ENCODE results near the gene MFSD2B.
"Not testable (repeated sequence)": the region's sequence is repeated elsewhere in the genome, so short reads cannot be mapped to it uniquely, and the experiment has no call there.

Gene MFSD2B

DNA sequence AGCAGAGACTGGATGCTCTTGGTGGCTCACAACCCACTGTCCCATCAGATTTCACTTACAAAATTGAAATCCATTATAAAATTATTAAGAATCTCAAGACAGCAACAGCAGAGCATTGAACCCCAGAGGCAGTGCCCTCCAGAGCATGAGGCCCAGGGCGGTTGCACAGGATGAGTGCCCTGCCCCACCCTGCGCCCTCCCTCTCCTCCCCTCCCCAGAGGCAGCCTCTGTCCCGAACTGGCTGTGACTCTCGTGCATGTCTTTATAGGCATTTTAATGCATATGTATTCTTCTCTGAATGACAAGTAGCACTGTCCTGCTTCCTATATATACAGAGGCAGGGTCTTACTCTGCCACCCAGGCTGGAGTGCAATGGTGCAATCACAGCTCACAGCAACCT is 10.4 kb downstream of the MFSD2B start:
- no peak for DNase-seq

DNA sequence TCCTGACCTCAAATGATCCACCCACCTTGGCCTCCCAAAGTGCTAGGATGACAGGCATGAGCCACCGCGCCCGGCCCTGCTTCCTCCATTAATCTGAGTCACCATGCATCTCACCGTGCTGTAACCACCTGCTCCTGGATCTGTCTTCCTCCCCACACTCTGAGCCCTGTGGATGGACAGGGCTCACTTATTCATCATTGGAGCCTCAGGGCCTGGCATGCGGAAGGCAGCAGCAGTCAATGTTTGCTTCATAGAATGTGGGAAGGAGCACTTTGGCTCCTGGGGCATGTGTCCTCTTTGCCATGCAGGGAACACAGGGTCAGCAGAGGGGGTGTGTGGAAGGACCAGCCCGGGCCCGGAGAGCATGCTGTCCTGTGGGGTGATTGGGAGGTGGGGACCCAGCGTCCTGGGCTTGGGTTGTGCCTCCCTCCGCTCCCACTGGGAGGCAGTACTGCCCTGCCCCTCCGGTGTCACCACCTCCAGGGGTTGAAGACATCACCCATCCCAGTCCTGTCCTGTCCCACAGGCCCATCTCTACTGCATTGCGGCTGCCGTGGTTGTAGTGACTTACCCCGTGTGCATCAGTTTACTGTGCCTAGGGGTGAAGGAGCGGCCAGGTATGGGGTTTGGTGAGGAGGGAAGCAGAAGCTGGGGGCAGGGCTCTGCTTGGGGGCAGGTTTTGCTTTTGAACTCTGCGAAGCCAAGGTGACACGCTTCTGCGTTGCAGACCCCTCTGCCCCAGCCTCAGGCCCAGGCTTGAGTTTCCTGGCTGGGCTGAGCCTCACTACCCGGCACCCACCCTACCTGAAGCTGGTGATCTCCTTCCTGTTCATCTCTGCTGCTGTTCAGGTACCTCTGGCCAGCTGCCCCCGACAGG is 11.5 kb downstream of the MFSD2B start:
- DNase-seq, result no peak

DNA sequence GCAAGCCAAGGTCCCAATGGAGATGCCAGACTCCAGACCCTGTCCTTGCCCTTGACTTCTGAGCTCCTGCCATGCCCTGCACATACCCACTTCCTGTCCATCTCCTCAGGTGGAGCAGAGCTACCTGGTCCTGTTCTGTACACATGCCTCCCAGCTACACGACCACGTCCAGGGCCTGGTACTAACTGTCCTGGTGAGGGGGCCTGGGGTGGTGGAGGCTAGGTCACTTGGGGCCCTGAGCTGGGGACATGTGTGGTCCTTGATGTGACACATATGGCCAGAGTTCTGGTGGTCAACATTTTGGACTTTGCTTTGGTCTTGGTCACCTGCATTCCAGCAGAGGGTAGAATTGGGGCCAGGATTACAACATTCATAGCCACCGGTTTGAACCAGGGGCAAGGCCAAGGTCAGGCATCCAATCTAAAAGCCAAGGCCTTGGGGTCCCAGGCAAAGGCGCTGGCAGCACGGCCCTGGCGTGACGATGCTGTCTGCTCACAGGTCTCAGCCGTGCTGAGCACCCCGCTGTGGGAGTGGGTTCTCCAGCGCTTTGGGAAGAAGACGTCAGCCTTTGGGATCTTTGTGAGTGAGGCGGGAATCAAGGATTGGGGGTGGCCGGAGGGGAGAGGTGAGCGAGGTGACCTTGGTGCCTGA is 12.6 kb downstream of the MFSD2B start:
- no peak for DNase-seq

DNA sequence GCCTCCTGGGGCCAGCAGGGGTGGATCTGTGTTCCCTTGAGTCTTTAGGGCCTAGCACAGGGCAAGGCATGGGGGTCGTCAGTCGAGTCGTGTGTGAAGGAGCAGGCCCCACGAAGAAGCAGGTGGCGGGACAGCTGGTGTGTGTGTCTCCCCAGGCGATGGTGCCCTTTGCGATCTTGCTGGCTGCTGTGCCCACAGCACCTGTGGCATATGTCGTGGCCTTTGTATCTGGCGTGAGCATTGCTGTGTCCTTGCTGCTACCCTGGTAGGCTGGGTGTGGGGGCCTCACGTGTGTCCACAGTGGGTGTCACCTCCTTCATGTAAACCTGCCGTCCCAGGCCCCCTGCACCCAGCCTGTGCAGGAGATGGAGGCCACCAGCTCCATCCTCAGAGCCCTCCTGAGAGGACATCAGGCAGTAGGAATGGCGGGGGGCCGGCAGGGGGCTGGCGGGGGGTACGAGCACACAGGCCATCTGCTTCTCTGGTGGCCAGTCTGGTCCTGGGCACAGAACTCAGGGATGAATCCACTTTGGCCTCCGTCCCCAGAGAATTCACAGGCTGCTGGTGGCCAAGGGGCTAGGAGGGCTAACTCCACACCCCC is 13.2 kb downstream of the MFSD2B start:
- no peak for DNase-seq

DNA sequence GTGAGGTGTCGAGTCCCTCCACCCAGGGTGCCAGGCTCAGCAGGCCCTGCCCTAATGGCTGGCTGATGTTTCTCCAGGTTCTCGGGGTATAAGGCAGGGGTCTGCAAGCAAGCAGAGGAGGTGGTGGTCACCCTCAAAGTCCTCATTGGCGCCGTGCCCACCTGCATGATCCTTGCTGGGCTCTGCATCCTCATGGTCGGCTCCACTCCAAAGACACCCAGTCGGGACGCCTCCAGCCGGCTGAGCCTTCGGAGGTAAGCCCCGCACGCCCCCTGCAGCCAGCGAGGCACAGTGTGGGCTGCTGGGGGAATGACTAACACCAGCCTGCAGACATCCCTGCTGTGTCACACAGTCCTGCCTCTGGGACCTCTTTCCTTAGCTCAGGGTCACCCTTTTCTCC is 14.1 kb downstream of the MFSD2B start:
- peak; percentile 50 for DNase-seq

DNA sequence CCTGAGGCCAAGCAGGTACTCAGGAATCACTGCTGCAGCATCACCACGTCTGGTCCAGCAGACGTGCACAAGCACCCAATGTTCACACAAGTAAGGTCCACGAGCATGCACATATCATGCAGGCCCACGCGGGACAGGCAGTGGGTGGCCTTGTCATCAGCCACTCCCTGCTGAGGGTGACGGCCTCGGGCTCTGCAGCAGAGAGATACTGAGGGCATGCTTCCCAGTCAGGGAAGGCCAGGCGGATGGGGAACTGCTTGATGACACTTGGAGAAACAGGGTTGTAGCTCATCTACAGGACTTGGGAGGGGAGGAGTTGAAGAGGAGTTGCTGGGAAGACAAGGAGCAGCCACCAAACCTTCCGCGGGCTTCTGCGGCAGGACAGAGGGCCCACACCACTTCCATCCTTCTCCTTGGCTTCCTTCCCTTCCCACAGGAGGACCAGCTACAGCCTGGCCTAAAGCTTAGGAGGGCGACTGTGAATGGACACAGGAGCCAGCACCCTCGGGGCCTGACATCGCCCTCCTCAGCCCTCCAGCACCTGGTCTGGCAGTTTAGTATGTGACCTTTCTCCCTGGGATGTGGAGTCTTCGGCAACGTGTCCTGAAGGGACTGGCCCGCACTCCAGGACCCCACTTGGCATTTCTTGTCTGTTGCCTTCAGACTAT is 15.2 kb downstream of the MFSD2B start:
- DNase-seq, result no peak

DNA sequence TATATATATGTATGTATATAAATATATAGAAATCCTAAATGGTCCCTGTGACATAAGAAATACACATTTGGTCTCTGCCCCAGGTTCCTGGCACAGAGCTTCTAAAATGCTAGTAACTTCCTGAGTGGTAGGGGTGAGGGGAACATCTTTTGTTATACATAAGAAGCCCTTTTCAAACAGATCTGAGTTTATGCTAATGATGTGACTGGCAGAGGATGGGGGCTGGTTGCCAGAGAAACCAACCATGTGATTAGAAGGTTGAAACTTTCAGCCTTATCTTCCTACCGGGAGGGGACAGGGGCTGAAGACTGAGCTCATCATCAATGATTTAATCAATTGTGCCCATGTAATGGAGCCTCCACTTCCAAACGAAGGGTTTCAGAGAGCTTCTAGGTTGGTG is 16.3 kb downstream of the MFSD2B start:
- no peak for DNase-seq

DNA sequence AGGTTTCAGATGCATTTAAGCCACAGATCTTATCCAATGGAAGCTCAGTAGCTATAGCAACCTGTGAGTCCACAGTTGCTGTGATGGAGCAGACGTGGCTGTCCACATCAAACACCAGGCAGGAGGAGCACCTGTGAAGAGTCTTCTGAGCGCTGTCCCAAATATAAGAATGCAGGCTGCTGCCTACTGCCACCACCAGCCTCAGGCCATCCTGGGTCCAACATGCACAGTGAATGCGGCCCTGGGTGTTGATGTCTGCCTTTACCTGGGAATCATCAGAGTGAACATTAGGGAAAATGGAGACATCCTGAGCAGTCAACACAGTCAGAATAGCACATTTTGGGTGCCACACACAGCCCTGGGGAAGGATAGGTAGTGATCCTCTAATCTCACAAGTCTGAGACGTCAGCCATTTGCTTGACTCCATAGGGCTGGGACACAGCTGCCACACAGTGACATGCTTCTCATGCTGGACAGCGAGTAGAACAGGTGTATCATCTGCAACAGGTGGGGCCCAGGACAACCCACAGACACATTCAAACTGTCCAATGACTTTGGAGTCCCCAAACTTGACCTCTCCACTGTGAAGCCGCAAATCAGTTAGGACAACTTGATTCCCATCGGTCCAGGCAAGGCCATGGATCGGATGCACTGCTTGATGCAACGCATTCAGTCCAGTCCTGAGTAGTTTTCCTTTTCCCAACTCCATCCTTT is 29.1 kb downstream of the MFSD2B start:
- DNase-seq, result no peak

DNA sequence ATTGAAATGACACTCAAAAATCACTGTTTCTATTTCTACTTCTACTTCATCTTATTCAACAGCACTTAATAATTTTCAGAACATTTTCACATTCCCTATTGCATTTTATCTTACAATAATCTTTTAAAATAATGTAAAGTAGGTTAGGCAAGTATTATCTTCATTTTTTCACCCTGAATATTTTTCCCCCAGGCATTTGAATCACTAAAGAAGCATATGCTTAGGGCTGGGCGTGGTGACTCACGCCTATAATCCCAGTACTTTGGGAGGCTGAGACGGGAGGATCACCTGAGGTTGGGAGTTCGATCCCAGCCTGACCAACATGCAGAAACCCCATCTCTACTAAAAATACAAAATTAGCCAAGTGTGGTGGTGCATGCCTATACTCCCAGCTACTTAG is 30.6 kb downstream of the MFSD2B start:
- DNase-seq, result no peak

DNA sequence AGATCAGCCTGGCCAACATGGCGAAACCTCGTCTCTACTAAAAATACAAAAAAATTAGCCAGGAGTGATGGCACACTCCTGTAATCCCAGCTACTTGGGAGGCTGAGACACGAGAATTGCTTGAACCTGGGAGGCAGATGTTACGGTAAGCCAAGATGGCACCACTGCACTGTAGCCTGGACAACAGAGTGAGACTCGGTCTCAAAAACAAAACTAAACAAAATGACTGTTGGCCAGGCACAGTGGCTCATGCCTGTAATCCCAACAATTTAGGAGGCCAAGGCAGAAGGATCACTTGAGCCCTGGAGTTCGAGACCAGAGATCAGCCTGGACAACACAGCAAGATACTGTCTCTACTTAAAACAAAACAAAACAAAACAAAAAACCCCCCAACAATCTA is 33.2 kb downstream of the MFSD2B start:
- DNase-seq, result not testable (repeated sequence)

DNA sequence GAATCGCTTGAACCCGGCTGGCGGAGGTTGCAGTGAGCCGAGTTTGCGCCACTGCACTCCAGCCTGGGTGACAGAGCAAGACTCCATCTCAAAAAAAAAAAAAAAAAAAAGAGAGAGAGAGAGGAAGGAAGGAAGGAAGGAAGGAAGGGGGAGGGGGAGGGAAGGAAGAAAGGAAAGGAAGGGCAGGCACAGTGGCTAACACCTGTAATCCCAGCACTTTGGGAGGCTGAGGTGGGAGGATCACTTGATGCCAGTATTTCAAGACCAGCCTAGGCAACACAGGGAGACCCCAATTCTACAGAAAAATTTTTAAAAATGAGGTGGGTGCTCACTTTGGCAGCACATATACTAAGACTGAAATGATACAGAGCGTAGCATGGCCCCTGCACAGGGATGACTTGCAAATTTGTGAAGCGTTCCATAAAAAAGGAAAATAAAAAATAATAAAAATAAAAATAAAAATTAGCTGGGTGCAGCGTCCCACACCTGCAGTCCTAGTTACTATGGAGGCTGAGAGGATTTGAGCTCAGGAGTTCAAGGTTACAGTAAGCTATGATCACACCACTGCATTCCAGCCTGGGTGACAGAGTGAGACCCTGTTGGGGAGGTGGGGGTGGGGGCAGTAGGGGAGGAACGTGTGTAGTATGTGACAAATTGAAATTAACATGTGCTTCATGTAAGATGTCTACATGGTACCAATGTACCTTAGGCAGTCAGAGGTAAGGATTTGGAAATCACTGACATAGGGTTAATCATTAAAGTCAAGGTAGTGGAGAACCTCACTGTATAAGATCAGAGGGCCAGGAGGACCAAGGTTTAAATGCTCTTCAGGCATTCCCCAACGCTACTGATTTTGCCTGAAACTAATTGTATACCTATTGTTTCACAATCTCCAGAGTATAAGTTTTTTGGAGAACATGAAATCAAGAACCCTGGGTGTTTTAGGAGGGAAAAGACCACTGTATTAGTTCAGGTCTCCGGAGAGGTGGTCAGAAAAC is 35.9 kb downstream of the MFSD2B start:
- DNase-seq, result no peak

DNA sequence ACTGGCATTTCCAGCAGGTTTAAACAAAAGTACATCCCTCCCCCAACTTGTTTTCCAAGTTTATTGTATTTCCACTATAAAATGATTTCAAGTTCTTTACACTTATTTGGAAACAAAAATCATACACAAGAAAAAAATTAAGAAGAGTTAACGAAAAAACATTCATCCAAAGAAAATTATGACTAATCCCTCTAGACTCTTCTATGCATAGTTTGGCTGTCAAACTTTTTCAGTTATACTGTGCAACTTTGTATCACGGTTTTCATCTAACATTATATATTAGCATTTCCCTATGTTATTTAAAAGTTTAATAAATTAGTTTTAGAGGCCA is 36.7 kb downstream of the MFSD2B start:
- DNase-seq, result no peak

DNA sequence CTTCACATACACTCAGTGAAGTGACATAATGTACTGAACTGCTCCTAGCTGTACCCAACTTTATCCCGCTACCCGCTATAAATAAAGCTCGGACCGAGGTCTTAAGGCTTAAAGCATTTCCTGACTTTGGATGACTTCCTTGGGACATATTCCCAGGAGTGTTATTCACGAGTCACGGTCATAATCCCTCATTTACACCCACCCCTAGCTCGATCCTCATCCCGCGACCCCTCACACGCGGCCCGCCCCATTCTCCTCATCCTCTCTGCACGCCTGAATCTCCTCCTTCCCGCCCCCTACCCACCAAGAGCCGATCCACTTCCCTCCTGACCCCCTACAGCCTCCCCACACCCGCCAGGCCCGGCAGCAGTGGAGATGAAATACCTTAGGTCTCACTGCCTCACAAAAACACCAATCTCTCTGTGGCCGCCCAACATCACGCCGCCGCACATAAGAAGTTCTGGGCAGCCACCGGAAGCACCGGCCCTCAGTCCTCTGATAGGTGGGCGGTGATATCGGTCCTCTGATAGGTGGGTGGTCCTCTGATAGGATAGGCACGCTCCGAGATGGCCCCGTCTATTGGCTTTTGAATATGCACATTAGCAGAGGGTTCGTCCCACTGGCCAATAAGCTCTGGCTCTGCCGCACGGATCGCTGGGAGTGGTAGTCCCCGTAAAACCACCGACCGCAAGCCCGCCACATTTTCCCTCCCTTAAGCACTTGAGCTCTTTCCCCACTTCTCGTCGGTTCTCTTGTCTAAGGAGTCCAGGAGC is 37.2 kb downstream of the MFSD2B start, which contains the start of gene WDCP:
TSS of gene WDCP (minus strand) at position 462 of the 773 bp plus-strand sequence. CDS start 7,897 bp downstream, outside the sequence.
- peak; percentile 98 for DNase-seq

DNA sequence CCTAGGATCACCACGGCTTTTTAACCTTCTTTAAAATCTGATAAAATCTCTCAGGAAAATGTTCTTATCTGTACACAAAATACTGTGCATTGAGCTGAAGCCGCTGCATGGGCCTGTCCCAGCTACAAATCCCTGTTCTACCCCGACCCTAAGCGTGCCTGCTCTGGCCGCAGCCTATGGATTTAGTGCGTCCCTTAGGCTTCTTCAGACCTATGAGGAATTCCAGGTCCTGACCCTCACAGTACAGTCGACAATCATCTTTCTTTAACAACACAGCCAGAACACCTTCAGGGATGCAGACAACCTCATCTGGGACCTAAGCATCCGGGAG is 37.8 kb downstream of the MFSD2B start:
- no peak for DNase-seq

DNA sequence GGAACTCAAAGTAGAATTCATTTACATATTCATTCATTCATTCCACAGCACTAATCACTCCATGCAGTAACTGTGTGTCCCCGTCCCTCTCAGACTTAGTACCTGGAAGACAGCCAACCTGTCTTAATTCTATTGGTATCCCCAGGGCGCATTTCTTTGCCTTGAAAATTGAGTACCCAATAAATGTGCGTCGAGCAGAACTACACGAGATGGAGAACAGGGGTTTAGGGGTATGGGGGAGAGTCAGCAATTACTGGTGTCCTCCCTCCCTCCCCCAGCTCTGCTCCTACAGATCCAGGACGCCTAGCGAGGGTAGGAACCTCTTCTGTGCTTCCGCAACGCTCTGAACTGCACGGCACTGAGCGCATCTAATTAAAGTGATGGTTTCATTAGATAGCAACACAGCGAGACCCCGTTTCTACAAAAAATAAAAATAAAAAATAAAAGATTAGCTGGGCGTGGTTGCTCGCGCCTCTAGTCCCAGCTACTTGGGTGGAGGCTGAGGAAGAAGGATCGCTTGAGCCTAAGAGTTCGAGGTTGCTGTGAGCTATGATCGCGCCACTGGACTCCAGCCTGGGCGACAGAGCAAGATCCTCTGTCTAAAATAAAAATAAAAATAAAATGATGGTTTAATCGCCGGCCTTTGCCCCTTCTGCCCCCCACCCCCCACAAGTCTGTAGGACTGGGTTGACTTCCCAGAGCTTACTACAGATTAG is 39.0 kb downstream of the MFSD2B start:
- no peak for DNase-seq

DNA sequence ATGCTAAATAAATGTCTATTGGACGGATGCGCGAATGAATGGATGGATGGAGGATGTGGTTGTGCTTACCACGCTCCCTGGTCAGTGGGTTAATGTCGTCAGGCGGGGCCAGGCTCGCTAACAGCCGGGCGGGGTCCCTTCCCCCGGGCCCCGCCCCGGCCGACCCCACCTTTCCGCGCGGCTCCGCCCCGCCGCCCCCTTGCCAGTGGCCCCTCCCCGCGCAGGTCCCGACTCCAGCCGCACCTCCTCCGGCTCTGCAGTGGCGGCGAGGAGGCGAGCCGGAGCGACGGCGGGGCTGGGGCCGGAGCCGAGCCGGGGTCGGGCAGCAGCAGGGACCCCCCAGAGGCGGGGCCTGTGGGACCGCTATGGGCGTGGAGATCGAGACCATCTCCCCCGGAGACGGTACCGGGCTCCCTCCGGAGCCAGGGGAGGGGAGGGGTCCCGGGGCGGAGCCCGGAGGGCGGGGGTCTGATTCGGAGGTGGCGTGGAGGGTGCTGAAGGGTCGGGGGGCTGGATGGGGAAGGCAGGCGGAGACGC is 39.7 kb downstream of the MFSD2B start, which contains the start of gene FKBP1B:
TSS of gene FKBP1B (plus strand) at position 257 of the 537 bp plus-strand sequence. CDS start at position 366, 109 bp downstream.
- peak; percentile 37 for DNase-seq

DNA sequence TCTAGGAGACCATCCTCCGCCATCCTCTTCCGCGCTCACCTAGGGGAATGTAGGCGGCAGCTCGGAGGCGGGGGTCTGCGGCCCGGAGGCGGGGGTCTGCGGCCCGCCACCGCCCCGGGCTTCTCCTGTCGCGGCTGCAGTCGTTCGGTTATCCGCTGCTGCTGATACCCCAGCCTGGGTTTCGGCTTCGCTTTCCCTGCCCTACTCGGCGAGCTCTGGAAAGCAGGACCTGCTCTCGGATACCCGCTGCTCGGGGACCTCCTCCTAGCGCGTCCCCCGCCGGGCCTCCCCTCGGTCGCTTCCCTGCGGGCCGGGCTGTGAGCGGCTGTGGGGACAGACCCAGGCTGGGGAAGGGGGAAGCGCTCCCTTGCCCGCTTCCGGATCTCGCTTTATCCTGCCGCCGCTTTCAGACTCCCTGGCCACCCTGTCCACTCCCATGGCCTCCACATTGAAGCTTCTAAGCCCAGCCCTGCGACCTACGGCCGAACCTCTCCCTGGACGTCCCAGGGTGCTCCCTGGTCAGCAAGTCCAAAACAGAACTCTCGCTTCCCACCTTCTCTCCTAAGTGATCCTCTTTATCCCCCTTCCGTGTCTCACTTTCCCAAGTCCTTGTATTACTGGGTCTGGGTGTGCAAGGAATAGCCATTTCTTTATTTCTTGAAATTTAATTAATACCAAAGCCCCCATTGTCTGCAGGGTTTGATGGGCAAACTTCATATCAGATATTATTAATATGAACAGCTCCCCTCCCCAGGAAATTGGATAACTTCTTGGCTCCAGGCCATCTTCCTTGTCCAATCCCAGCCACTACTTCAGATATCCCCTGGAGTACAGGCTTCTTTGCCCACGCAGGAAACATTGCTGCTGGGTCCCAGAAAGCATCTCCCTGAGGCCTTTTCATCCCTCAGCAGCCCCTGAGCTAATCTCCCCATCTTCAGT is 40.4 kb downstream of the MFSD2B start:
- no peak for DNase-seq

DNA sequence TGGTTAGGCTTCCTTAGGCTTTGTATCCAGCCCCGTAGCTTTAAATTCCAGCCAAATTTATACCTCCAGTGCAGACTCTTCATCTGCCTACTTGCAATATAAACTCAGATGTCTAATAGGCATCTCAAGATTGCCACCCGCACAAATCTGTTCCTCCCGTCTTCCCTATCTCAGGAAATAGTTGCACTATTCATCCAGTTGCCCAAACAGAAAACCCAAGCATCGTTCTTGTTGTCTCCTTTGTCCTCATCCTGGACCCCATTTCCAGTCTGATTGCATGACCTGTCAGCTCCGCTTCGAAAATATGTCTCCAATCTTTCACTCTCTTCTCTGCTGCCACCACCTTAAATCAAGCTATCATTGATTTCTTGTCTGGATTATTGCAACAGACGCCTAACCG is 41.9 kb downstream of the MFSD2B start:
- no peak for DNase-seq

All from fibroblast of skin of scalp (primary cell).